ENCODE data around the gene MSH4.

Gene MSH4

DNA sequence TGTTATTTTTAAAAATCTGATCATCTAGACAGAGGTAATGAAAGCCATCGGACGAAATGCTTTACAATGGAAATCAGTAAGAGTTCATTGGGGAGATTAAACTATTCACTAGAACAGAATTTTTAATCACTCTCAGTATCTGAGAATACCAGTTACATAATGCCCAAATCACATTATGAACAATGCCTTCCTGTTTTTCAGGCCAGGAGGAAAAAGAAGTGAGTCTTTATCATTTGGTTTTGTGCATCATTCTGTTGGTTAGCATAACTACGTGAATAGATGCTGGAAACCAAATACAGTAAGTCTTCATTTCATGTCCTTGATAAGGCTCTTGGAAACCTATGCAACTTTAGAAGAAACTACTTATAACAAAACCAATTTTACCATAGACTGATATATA lies 153.5 kb downstream of the MSH4 start:
- TF ChIP-seq, protein P1, sequence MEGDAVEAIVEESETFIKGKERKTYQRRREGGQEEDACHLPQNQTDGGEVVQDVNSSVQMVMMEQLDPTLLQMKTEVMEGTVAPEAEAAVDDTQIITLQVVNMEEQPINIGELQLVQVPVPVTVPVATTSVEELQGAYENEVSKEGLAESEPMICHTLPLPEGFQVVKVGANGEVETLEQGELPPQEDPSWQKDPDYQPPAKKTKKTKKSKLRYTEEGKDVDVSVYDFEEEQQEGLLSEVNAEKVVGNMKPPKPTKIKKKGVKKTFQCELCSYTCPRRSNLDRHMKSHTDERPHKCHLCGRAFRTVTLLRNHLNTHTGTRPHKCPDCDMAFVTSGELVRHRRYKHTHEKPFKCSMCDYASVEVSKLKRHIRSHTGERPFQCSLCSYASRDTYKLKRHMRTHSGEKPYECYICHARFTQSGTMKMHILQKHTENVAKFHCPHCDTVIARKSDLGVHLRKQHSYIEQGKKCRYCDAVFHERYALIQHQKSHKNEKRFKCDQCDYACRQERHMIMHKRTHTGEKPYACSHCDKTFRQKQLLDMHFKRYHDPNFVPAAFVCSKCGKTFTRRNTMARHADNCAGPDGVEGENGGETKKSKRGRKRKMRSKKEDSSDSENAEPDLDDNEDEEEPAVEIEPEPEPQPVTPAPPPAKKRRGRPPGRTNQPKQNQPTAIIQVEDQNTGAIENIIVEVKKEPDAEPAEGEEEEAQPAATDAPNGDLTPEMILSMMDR (IDR thresholded peaks at IDR 0.05; ENCODE audit: control insufficient read depth, extremely low read depth, insufficient read depth): no peak
- DNase-seq (ENCODE audit: low read depth): no peak
- no peak overlapping the region for H3K4me3 ChIP-seq (ENCODE audit: low read depth, low read length)

DNA sequence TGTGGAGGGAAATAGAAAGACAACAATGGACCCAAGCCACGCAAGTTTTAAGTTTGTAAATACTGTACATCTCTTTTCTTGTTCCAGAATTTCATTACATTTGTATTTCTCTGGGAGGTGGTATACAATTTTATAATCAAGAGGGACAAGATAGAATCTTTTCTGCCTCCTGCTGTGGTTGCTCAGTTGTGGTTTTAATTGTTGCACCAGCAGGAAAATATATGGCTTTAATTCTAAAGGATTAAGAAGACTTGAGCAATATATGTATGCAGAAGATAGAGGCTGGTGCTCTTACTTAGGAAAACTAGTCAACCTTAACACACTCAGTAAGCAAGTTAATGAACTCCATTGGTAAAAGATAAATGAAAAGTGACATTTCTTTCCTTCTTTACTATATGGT lies 155.3 kb downstream of the MSH4 start:
- no peak overlapping the region for H3K4me3 ChIP-seq (ENCODE audit: low read depth, low read length)
- no peak for DNase-seq (ENCODE audit: low read depth)
- TF ChIP-seq, protein P1 (IDR thresholded peaks at IDR 0.05; ENCODE audit: control insufficient read depth, extremely low read depth, insufficient read depth): no peak

DNA sequence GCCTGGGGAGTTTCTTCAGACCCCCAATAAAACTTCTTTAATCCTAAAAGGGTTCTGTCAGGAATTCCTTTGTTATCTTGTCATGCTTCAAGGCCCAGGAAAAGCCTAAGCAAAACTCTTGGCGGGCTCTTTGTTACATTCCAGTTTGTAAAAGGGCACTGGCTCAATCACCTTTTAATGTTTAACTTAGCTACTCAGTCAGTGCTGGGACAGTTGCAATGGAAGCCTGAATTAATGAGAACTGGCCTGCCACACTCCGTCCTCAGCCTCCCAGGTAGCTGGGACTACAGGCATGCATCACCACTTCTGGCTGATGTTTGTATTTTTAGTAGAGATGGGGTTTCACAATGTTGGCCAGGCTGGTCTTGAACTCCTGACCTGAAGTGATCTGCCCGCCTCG lies 156.8 kb downstream of the MSH4 start:
- DNase-seq (ENCODE audit: low read depth): no peak
- TF ChIP-seq, protein P1 (IDR thresholded peaks at IDR 0.05; ENCODE audit: control insufficient read depth, extremely low read depth, insufficient read depth): no peak

DNA sequence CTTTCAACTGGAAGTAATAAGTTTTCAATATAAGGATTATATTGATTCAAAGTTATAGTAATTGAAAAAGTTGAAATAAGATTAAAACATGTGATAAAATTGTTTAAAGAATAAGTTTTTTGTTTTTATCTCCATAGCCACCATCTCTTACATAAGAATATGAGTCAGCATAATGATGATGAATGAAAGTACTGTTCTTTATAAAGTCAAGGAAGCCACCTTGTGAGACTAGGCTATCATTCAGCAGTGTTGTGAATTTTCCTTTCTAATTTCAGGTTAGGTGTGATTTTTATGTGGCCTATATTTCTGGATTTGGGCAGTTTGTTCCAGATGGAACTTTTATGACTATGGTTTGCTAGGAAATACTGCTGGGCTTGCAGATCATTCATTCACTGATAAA lies 157.9 kb downstream of the MSH4 start:
- no peak overlapping the region for H3K4me3 ChIP-seq (ENCODE audit: low read depth, low read length)
- DNase-seq (ENCODE audit: low read depth): no peak
- TF ChIP-seq, protein P1 (IDR thresholded peaks at IDR 0.05; ENCODE audit: control insufficient read depth, extremely low read depth, insufficient read depth): no peak

More for the DNA sequence above, 156.8 kb downstream of the MSH4 start:
- no peak overlapping the region for H3K4me3 ChIP-seq (ENCODE audit: low read depth, low read length)
